Right atrium auricular region (tissue), 2 donors: ENCODE measurements around the gene SPNS3. TPM values are rescaled to one million over a fixed set of nuclear protein-coding genes. Genes with fewer than 3 reads are reported as not detected.

Source experiments
- DNase-seq: peaks from one replicate; pipeline ENCODE4 v3.0.0-alpha.2; 2019; ENCODE audit warnings: low spot score
- H3K27ac ChIP-seq, 2 donors: fragments of 200-600 bp; sonication (generic); 1 replicate in 1 of 2; 2 replicates in 1 of 2; pipeline ENCODE4 v1.5.1; 2016 to 2019
- H3K27me3 ChIP-seq, 2 donors: fragments of 200-600 bp; sonication (generic); one replicate each; pipeline versions ENCODE4 v1.5.1 to v1.6.0; 2017 to 2019
- H3K36me3 ChIP-seq: fragments of 200-600 bp; sonication (generic); one replicate; pipeline ENCODE4 v1.5.1; 2016
- H3K4me1 ChIP-seq, 2 donors: fragments of 200-600 bp; sonication (generic); one replicate each; pipeline versions ENCODE4 v1.5.1 to v1.6.0; 2017 to 2019
- H3K4me3 ChIP-seq, 2 donors: fragments of 200-600 bp; sonication (generic); 1 replicate in 1 of 2; 2 replicates in 1 of 2; pipeline ENCODE4 v1.5.1; 2017 to 2019; ENCODE audit warnings: mild to moderate bottlenecking in 1 of 2, moderate library complexity in 1 of 2
- H3K9me3 ChIP-seq, 2 donors: fragments of 200-600 bp; sonication (generic); one replicate each; pipeline ENCODE4 v1.5.1; 2019
- total RNA-seq, 2 donors: library from RNA; depleted of rRNA; stranded (reverse); fragments of >200 nt; gene quantifications; one replicate each; pipeline ENCODE4 v1.1.0, GENCODE V29; 2016
- TF ChIP-seq, protein P1 (sequence below), 2 donors: fragments of 200-600 bp; sonication (generic); IDR thresholded peaks; one replicate each; pipeline ENCODE4 v1.5.1; 2019; ENCODE audit warnings: antibody characterized with exemption in 2 of 2

SPNS3 gene
- total RNA-seq, 2 donors from 2014 or later = not detected

DNA sequence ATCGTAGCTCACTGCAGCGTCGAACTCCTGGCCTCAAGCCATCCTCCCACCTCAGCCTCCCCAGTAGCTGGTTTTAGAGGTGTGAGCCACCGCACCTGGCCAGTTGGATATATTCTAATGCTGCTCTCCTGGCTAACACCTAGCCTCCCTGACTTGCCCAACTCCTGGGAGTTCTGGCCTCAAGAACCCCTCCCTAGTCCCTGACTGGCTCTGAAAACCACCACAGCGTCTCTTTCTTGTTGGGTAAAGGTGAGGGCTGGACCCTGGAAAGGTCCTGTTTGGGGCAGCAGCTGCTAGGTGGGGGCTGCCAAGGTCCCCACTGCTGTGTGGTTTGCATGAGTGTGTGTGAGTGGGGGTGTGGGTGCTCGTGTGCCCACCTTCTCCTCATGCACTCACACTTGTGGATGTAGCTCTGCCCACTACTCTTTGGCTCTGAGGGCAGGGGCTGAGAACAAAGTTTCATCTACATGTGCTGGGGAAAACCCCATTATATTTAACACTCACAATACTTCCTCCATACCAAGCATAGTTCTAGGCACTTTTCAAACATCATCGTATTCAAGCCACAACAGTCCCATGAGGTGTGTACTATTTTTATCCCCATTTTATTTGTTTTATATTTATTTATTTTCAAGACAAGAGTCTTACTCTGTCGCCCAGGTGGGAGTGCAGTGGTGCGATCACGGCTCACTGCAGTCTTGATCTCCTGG lies 7.1 kb upstream of the SPNS3 start:
- Histone ChIP-seq H3K9me3 (no peaks in the 10 kb centered on the region), H3K4me3 (no peak overlapping the region), H3K27ac (no peak overlapping the region), H3K36me3 (no peaks in the 10 kb centered on the region), H3K27me3 (no peaks in the 10 kb centered on the region), H3K4me1 (no peaks in the 10 kb centered on the region)
- TF ChIP-seq, protein P1, sequence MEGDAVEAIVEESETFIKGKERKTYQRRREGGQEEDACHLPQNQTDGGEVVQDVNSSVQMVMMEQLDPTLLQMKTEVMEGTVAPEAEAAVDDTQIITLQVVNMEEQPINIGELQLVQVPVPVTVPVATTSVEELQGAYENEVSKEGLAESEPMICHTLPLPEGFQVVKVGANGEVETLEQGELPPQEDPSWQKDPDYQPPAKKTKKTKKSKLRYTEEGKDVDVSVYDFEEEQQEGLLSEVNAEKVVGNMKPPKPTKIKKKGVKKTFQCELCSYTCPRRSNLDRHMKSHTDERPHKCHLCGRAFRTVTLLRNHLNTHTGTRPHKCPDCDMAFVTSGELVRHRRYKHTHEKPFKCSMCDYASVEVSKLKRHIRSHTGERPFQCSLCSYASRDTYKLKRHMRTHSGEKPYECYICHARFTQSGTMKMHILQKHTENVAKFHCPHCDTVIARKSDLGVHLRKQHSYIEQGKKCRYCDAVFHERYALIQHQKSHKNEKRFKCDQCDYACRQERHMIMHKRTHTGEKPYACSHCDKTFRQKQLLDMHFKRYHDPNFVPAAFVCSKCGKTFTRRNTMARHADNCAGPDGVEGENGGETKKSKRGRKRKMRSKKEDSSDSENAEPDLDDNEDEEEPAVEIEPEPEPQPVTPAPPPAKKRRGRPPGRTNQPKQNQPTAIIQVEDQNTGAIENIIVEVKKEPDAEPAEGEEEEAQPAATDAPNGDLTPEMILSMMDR (IDR thresholded peaks at IDR 0.05) = no peak
- no peak for DNase-seq

DNA sequence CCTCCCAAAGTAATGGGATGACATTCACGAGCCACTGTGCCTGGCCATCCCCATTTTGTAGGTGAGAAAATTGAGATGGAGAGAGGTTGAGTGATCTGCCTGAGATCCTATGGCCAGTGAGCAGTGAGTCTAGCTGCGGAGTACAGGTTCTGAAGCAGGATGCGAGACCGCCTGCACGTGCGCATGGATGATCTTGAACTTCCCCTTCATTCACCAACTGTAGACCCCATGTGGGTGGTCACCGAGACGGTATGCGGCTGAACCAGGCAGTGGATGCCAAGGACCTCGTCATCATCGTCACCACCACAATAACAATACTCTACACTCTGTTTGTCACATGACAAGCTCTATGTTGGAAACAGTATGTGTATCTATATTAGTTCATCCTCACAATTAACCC lies 6.2 kb upstream of the SPNS3 start:
- Histone ChIP-seq H3K4me1 (no peaks in the 10 kb centered on the region), H3K27me3 (no peaks in the 10 kb centered on the region), H3K9me3 (no peaks in the 10 kb centered on the region), H3K4me3 (no peak overlapping the region), H3K36me3 (no peaks in the 10 kb centered on the region), H3K27ac (no peak overlapping the region)
- no peak for DNase-seq
- TF ChIP-seq, protein P1 (IDR thresholded peaks at IDR 0.05) = no peak

DNA sequence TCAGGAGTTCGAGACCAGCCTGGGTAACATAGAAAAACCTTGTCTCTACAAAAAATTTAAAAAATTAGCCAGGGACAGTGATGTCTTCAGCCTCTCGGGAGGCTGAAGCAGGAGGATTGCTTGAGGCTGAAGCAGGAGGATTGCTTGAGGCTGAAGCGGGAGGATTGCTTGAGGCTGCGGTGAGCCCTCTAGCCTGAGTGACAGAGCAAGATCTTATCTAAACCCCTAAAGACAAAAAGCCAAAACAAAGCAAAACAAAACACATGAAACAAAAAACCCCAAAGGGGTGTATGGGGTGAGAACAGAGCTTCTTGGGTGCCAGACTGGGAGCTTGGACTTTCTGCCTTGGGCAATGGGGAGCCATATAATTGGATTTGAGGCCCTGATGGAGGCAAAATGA lies 2.6 kb downstream of the SPNS3 start:
- no peak for DNase-seq
- H3K36me3 ChIP-seq = no peaks in the 10 kb centered on the region
- H3K27ac ChIP-seq = no peak overlapping the region
- TF ChIP-seq, protein P1 (IDR thresholded peaks at IDR 0.05) = no peak
- H3K4me1 ChIP-seq = peaks cover 0 to 16% of the 10 kb centered on the region in 2 donors
- H3K4me3 ChIP-seq = no peak overlapping the region
- no peaks in the 10 kb centered on the region for H3K27me3 ChIP-seq
- no peaks in the 10 kb centered on the region for H3K9me3 ChIP-seq

DNA sequence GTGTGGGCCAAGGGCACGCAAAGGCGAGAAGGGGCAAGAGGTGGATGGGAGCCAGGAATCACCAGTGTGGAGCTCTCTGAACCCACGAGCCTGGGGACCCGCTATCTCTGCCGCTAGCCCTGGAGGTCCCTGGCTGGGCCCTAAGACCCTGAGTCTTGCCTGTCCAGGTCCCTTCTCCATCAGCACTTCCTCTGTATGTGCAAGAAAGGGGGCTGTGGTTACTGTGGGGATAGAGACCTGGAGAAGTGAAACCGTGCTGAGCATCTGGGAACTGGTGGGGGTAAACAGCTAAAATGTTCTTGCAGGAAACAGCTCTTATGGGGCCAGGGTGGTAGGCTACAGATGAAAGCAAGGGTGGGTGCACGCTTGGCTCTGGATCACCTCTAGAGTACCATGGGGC lies 3.1 kb downstream of the SPNS3 start:
- TF ChIP-seq, protein P1 (IDR thresholded peaks at IDR 0.05) = no peak
- no peak overlapping the region for H3K4me3 ChIP-seq
- H3K9me3 ChIP-seq = no peaks in the 10 kb centered on the region
- no peaks in the 10 kb centered on the region for H3K36me3 ChIP-seq
- peaks cover 0 to 17% of the 10 kb centered on the region in 2 donors for H3K4me1 ChIP-seq
- no peak for DNase-seq
- no peak overlapping the region for H3K27ac ChIP-seq
- no peaks in the 10 kb centered on the region for H3K27me3 ChIP-seq

DNA sequence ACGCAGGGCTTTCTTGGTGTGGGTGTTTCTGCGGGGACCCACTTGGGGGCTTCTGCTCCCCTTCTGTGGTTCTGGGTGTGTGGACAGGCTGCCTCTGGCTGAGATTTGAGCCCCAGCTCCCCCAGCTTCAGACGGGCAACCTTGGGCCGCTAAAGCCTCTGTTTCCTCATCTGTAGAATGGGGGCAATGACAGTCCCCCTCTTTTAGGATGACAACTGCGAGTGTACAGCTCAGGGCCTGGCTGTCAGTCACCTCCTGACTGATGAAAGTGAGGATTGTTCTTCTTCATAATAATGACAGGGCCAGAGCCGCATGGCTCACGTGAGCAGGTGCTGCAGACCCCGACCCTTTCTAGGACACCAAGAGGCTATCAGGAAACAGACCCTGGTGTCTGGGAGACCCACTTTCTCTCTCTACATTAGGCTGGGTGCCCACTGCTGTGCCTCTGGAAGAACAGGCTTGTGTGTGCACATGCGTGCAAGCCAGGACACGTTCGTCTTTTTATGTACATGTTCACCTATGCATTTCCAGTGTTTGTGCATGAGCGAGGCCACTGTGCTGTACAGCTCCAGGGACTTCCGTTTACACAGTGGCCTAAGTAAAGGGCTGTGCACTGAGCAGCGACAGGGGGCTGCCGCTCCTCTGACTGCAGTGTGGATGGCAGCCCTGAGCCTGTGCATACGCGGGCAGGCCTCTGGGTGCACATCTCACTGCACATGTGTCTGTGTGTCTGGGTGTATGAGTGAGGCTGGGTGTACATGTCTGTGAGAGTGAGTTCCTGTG lies 4.6 kb downstream of the SPNS3 start:
- TF ChIP-seq, protein P1 (IDR thresholded peaks at IDR 0.05) = no peak
- DNase-seq = no peak
- peaks cover 0 to 17% of the 10 kb centered on the region in 2 donors for H3K4me1 ChIP-seq
- H3K36me3 ChIP-seq = no peaks in the 10 kb centered on the region
- no peak overlapping the region for H3K27ac ChIP-seq
- H3K9me3 ChIP-seq = no peaks in the 10 kb centered on the region
- H3K27me3 ChIP-seq = no peaks in the 10 kb centered on the region
- no peak overlapping the region for H3K4me3 ChIP-seq
